Esophagus squamous epithelium (tissue), 5 donors: Measurements from ENCODE around the gene DUSP10. TPM values are rescaled to one million over a fixed set of nuclear protein-coding genes. Genes with fewer than 3 reads are reported as not detected.

Source experiments
- DNase-seq: peaks from one replicate; lab custom pipeline; 2025; lab: John Stamatoyannopoulos, UW
- H3K27ac ChIP-seq, 4 donors: fragments of 200-600 bp; sonication (generic); one replicate each; pipeline ENCODE4 v1.5.1; 2016 to 2019; ENCODE audit warnings: mild to moderate bottlenecking in 1 of 4
- H3K27me3 ChIP-seq, 4 donors: fragments of 200-600 bp; sonication (generic); 1 replicate in 3 of 4; 2 replicates in 1 of 4; pipeline versions ENCODE4 v1.5.1 to v1.6.0; 2017 to 2021; ENCODE audit warnings: antibody characterized with exemption in 1 of 4
- H3K36me3 ChIP-seq, 3 donors: fragments of 200-600 bp; sonication (generic); one replicate each; pipeline ENCODE4 v1.5.1; 2016 to 2019
- H3K4me1 ChIP-seq, 3 donors: fragments of 200-600 bp; sonication (generic); one replicate each; pipeline ENCODE4 v1.5.1; 2017 to 2019
- H3K4me3 ChIP-seq, 4 donors: fragments of 200-600 bp; sonication (generic); 1 replicate in 3 of 4; 2 replicates in 1 of 4; pipeline ENCODE4 v1.5.1; 2016 to 2019; ENCODE audit warnings: mild to moderate bottlenecking in 2 of 4, moderate library complexity in 1 of 4
- H3K9me3 ChIP-seq, 3 donors: fragments of 200-600 bp; sonication (generic); one replicate each; pipeline ENCODE4 v1.5.1; 2016 to 2019
- POLR2A ChIP-seq, 4 donors: fragments of 450-650 bp; IDR thresholded peaks; one replicate each; pipeline ENCODE4 v1.6.1; 2017; ENCODE audit warnings: antibody characterized with exemption in 4 of 4, mild to moderate bottlenecking in 4 of 4, moderate library complexity in 3 of 4
- WGBS, 2 donors: methylation state at CpG; one replicate each; pipeline ENCODE4 v1.1.5; 2018; 5-methylcytosine and 5-hydroxymethylcytosine counted together
- intact Hi-C: fragments of 100-400 bp; cut with DNase I; formaldehyde crosslinking; loops from one replicate; pipeline ENCODE4 v1.15.0; 2022
- total RNA-seq, 4 donors: library from RNA; depleted of rRNA; stranded (reverse); fragments of >200 nt; gene quantifications; one replicate each; pipeline ENCODE4 v1.1.0, GENCODE V29; 2016
- TF ChIP-seq, protein P1 (sequence below), 6 experiments: fragments of 450-650 bp in 4 of 6; fragments of 200-600 bp in 2 of 6; sonication (generic) in 2 of 6; IDR thresholded peaks; one replicate each; pipeline ENCODE4 v1.5.1; 2016 to 2019; ENCODE audit warnings: antibody characterized with exemption in 6 of 6, mild to moderate bottlenecking in 4 of 6, moderate library complexity in 4 of 6
- donor health status: DM: yes; HTN: yes; CAD: no.

DUSP10 gene
- total RNA-seq, 4 donors from 2014 or later = 1.4 to 7.4 (median 4.9) TPM

DNA sequence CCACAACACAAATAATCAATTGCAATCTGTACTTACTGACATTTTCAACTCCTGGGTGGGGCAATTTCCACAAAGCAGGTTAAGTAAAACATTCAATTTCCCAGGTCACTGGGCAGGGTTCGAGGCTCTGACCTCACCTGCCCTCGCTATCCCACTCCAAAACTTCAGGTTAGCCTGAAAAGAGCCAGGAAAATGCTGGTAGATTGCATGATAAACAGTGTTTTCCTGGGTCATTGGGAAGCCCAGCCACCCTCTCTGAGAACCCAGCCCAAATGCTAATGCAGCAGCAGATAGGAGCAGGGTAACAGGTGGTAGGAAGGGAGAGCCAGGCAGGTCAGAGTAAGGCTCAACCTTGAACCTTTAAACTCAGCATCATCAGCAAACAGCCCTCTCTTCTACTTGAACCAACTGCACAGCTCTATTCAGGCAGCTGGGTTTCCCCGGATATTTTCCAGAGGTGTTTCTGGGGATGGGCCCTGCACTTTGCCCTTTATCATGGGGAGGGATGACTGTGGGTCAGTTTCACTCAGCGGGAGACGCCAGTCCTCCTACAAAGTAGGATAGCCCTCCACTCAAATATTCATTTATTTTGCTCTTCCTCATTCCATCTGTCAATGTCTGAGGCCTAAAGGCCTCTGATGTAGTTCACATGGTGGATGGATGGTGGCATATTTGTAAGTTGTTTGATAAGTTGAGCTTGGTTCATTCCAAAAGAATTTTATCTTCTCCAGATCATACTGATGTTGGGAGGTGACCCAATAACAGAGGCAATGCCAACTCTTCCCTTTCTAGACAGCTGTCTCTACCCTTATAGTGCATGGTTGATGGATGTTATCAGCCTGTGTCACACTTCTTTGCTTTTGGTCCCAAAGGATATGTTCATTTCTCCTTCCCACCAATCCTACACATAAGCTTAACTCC is 65.7 kb downstream of the DUSP10 start:
- no peak for DNase-seq
- Histone ChIP-seq H3K4me1 (no peaks in the 10 kb centered on the region), H3K4me3 (no peak overlapping the region), H3K27ac (no peak overlapping the region), H3K27me3 (no peaks in the 10 kb centered on the region), H3K36me3 (no peaks in the 10 kb centered on the region), H3K9me3 (no peaks in the 10 kb centered on the region)
- intact Hi-C loops = no loop called here
- 74 to 86% methylated on average over 4 to 5 of the region's 5 CpGs for WGBS, 2 donors
- TF ChIP-seq POLR2A (IDR thresholded peaks at IDR 0.05) = no peak
- TF ChIP-seq, protein P1, sequence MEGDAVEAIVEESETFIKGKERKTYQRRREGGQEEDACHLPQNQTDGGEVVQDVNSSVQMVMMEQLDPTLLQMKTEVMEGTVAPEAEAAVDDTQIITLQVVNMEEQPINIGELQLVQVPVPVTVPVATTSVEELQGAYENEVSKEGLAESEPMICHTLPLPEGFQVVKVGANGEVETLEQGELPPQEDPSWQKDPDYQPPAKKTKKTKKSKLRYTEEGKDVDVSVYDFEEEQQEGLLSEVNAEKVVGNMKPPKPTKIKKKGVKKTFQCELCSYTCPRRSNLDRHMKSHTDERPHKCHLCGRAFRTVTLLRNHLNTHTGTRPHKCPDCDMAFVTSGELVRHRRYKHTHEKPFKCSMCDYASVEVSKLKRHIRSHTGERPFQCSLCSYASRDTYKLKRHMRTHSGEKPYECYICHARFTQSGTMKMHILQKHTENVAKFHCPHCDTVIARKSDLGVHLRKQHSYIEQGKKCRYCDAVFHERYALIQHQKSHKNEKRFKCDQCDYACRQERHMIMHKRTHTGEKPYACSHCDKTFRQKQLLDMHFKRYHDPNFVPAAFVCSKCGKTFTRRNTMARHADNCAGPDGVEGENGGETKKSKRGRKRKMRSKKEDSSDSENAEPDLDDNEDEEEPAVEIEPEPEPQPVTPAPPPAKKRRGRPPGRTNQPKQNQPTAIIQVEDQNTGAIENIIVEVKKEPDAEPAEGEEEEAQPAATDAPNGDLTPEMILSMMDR (IDR thresholded peaks at IDR 0.05) = no peak

DNA sequence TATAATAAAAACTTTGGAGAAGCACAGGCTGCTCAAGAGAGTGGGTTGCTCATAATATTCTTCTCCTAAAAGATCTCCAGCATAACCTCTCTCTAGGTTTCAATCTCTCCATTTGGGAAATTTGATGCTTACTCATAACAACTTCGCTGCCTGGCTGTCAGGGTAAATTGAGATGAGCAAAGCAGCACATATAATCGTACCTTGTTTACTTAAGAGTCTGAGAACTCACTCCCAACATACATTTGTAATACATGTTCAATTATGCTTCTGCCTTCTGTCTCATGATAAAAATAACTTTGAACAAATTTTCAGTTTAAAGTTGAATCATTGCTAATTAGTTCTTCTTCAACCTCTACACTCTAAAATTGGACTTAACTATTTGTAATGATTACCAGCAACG is 68.9 kb downstream of the DUSP10 start:
- Histone ChIP-seq H3K27ac (no peak overlapping the region), H3K4me3 (no peak overlapping the region), H3K9me3 (no peaks in the 10 kb centered on the region), H3K36me3 (no peaks in the 10 kb centered on the region), H3K27me3 (no peaks in the 10 kb centered on the region), H3K4me1 (no peaks in the 10 kb centered on the region)
- TF ChIP-seq, protein P1 (IDR thresholded peaks at IDR 0.05) = no peak
- TF ChIP-seq POLR2A (IDR thresholded peaks at IDR 0.05) = no peak
- intact Hi-C loops = no loop called here
- DNase-seq = no peak
- WGBS, 2 donors = 61 to 65% methylated on average over 3 of the region's 3 CpGs

DNA sequence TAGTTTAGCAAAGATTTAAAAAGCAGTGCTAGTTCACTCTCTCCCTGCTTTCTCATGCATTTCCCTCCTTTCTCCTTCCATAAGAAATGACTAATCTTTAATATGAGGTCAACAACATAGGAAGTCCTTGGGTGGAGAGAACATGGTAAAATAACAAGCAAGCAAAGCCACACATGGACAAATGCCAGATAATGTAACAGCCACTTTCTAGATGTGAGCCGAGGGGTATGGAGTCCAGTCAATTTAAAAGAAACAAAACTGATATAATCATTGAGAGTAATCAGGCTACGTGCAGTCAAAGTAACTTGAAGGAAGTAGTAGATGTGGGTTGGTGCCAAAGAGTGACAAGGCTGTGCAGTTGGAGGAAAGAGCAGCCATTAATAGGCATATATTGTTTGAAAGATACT is 69.6 kb downstream of the DUSP10 start:
- Histone ChIP-seq H3K4me3 (no peak overlapping the region), H3K9me3 (no peaks in the 10 kb centered on the region), H3K4me1 (peaks cover 0 to 7% (median 5%) of the 10 kb centered on the region in 3 donors), H3K27me3 (no peaks in the 10 kb centered on the region), H3K36me3 (no peaks in the 10 kb centered on the region), H3K27ac (no peak overlapping the region)
- no peak for DNase-seq
- 65 to 77% methylated on average over 2 of the region's 2 CpGs for WGBS, 2 donors
- intact Hi-C loops = no loop called here
- TF ChIP-seq, protein P1 (IDR thresholded peaks at IDR 0.05) = no peak
- TF ChIP-seq POLR2A (IDR thresholded peaks at IDR 0.05) = no peak

DNA sequence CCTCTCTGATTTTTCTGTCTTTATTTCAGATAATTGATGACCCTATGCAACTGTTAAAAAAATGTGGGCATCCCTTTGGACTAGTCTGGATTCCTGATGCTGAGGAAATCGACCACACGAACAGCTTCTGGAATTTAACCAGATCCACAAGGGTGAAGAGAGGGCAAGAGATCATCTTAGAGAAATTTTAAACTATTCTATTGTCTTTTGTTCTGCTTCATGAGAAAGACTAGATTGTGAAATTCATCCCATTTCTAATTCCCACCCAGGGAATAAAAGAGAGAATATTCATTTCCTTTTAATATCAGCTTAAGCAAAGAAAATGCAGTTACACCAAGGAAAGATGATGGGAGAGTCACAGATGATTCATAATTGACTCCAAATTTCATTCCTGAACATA is 71.8 kb downstream of the DUSP10 start:
- Histone ChIP-seq H3K4me1 (peaks cover 0 to 8% (median 7%) of the 10 kb centered on the region in 3 donors), H3K9me3 (no peaks in the 10 kb centered on the region), H3K36me3 (no peaks in the 10 kb centered on the region), H3K4me3 (no peak overlapping the region), H3K27ac (no peak overlapping the region), H3K27me3 (no peaks in the 10 kb centered on the region)
- no peak for DNase-seq
- TF ChIP-seq POLR2A (IDR thresholded peaks at IDR 0.05) = no peak
- TF ChIP-seq, protein P1 (IDR thresholded peaks at IDR 0.05) = no peak
- 68 to 77% methylated on average over 2 of the region's 2 CpGs for WGBS, 2 donors
- intact Hi-C loops = no loop called here

DNA sequence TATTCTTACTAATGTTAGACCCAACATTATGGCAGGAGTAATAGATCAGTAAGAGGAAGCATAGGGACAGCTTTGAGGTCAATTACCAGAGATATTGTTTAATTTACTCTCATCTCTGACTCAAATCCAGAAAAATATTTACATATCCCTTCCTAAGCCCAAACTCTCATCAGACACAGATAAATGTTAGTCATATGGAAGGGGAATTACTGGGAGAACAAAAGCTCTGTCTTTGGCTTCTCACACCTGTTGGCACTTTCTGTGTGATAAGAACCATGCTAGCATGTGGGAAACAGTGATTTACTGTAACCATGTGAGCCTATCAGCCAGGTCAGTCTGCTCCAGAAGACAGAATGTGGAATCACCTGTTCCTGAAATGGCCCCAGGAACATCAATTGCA is 72.4 kb downstream of the DUSP10 start:
- TF ChIP-seq, protein P1 (IDR thresholded peaks at IDR 0.05) = no peak
- no peak for TF ChIP-seq POLR2A (IDR thresholded peaks at IDR 0.05)
- intact Hi-C loops = no loop called here
- H3K27ac ChIP-seq = no peak overlapping the region
- no peak overlapping the region for H3K4me3 ChIP-seq
- no peaks in the 10 kb centered on the region for H3K27me3 ChIP-seq
- H3K9me3 ChIP-seq = no peaks in the 10 kb centered on the region
- DNase-seq = no peak
- H3K36me3 ChIP-seq = no peaks in the 10 kb centered on the region
- H3K4me1 ChIP-seq = peaks cover 0 to 8% (median 7%) of the 10 kb centered on the region in 3 donors
